Tibial nerve (tissue), 4 donors: ENCODE data around the gene FAM180A. TPM values are rescaled to one million over a fixed set of nuclear protein-coding genes. Genes with fewer than 3 reads are reported as not detected.

ENCODE experiments used
- DNase-seq, 2 donors: peaks; one replicate each; pipeline ENCODE4 v3.0.0-alpha.2; 2019; ENCODE audit warnings: low spot score in 2 of 2
- H3K27ac ChIP-seq, 4 donors: fragments of 200-600 bp; sonication (generic) in 3 of 4; one replicate each; pipeline ENCODE4 v1.5.1; 2017 to 2019; ENCODE audit warnings: mild to moderate bottlenecking in 1 of 4
- H3K27me3 ChIP-seq, 2 donors: fragments of 200-600 bp; sonication (generic) in 1 of 2; one replicate each; pipeline versions ENCODE4 v1.5.1 to v1.6.0; 2017 to 2019
- H3K36me3 ChIP-seq, 3 donors: fragments of 200-600 bp; sonication (generic); one replicate each; pipeline ENCODE4 v1.5.1; 2018 to 2019
- H3K4me1 ChIP-seq, 4 donors: fragments of 200-600 bp; sonication (generic) in 3 of 4; one replicate each; pipeline ENCODE4 v1.5.1; 2017 to 2019
- H3K4me3 ChIP-seq, 4 donors: fragments of 200-600 bp; sonication (generic) in 3 of 4; one replicate each; pipeline ENCODE4 v1.5.1; 2017 to 2019; ENCODE audit warnings: mild to moderate bottlenecking in 1 of 4, moderate library complexity in 1 of 4
- H3K9me3 ChIP-seq, 4 donors: fragments of 200-600 bp; sonication (generic) in 3 of 4; one replicate each; pipeline ENCODE4 v1.5.1; 2017 to 2019
- CTCF ChIP-seq, 5 experiments: fragments of 200-600 bp in 3 of 5; fragments of 450-650 bp in 2 of 5; sonication (generic) in 3 of 5; IDR thresholded peaks; one replicate each; pipeline ENCODE4 v1.5.1; 2016 to 2019; ENCODE audit warnings: antibody characterized with exemption in 5 of 5, mild to moderate bottlenecking in 3 of 5, moderate library complexity in 2 of 5
- EP300 ChIP-seq, 2 donors: sonication (generic); formaldehyde crosslinking; IDR thresholded peaks; one replicate each; pipeline ENCODE4 v1.6.1; 2017; ENCODE audit warnings: antibody characterized with exemption in 2 of 2, mild to moderate bottlenecking in 1 of 2
- POLR2A ChIP-seq, 2 donors: fragments of 450-650 bp; IDR thresholded peaks; one replicate each; pipeline ENCODE4 v1.6.1; 2017; ENCODE audit warnings: antibody characterized with exemption in 2 of 2, mild to moderate bottlenecking in 2 of 2, moderate library complexity in 2 of 2
- whole genome bisulfite sequencing, 2 donors: methylation state at CpG; one replicate each; pipeline ENCODE4 v1.1.5; 2018; 5-methylcytosine and 5-hydroxymethylcytosine counted together
- total RNA-seq, 4 donors: library from RNA; depleted of rRNA; stranded (reverse); fragments of >200 nt; gene quantifications; one replicate each; pipeline ENCODE4 v1.1.0, GENCODE V29; 2016

The FAM180A gene
- total RNA-seq, 4 donors from 2014 or later, result 2.1 to 7.7 (median 3.7) TPM

- no peaks in the 10 kb centered on the region for H3K36me3 ChIP-seq
- no peaks in the 10 kb centered on the region for H3K27me3 ChIP-seq
- no peak for DNase-seq
- WGBS, 2 donors, result 68 to 85% methylated on average over 8 of the region's 8 CpGs
- H3K4me3 ChIP-seq, result no peak overlapping the region
- H3K9me3 ChIP-seq, result no peaks in the 10 kb centered on the region
- TF ChIP-seq EP300 (IDR thresholded peaks at IDR 0.05), result no peak
- TF ChIP-seq CTCF (IDR thresholded peaks at IDR 0.05), result no peak
- no peak for TF ChIP-seq POLR2A (IDR thresholded peaks at IDR 0.05)
- H3K27ac ChIP-seq, result no peak overlapping the region
- no peaks in the 10 kb centered on the region for H3K4me1 ChIP-seq
Measured at GRCh38 chr7:135772639-135773222, 24.1 kb upstream of the FAM180A start.

GRCh38 chr7:135771961-135772638 is 23.5 kb upstream of the FAM180A start:
- TF ChIP-seq POLR2A (IDR thresholded peaks at IDR 0.05) (no peak), EP300 (IDR thresholded peaks at IDR 0.05) (no peak), CTCF (IDR thresholded peaks at IDR 0.05) (no peak)
- Histone ChIP-seq H3K4me1 (no peaks in the 10 kb centered on the region), H3K27ac (no peak overlapping the region), H3K36me3 (no peaks in the 10 kb centered on the region), H3K4me3 (no peak overlapping the region), H3K9me3 (no peaks in the 10 kb centered on the region), H3K27me3 (no peaks in the 10 kb centered on the region)
- 55 to 62% methylated on average over 4 of the region's 4 CpGs for WGBS, 2 donors
- DNase-seq, result no peak

- Histone ChIP-seq H3K27ac (no peak overlapping the region), H3K36me3 (no peaks in the 10 kb centered on the region), H3K4me3 (no peak overlapping the region), H3K4me1 (no peaks in the 10 kb centered on the region), H3K9me3 (no peaks in the 10 kb centered on the region), H3K27me3 (no peaks in the 10 kb centered on the region)
- DNase-seq, result no peak
- WGBS, 2 donors, result 61 to 81% methylated on average over 1 of the region's 1 CpG
- TF ChIP-seq POLR2A (IDR thresholded peaks at IDR 0.05) (no peak), EP300 (IDR thresholded peaks at IDR 0.05) (no peak), CTCF (IDR thresholded peaks at IDR 0.05) (no peak)
Measured at GRCh38 chr7:135771051-135771450, 22.4 kb upstream of the FAM180A start.

- Histone ChIP-seq H3K27me3 (no peaks in the 10 kb centered on the region), H3K36me3 (no peaks in the 10 kb centered on the region), H3K4me1 (no peaks in the 10 kb centered on the region), H3K4me3 (no peak overlapping the region), H3K9me3 (no peaks in the 10 kb centered on the region), H3K27ac (no peak overlapping the region)
- no peak for TF ChIP-seq EP300 (IDR thresholded peaks at IDR 0.05)
- no peak for TF ChIP-seq CTCF (IDR thresholded peaks at IDR 0.05)
- no peak for TF ChIP-seq POLR2A (IDR thresholded peaks at IDR 0.05)
- DNase-seq, result no peak
- 87 to 92% methylated on average over 6 of the region's 6 CpGs for WGBS, 2 donors
Measured at GRCh38 chr7:135770139-135770710, 21.6 kb upstream of the FAM180A start.
